DMS153 treated with DMSO at 0.1 percent for 48 hours (cell line): ENCODE results near the gene ODF2L.

ENCODE experiments used
- DNase-seq: peaks from one replicate; lab custom pipeline; 2025; ENCODE audit not compliant: unreplicated experiment; lab: John Stamatoyannopoulos, UW

ODF2L gene

DNA sequence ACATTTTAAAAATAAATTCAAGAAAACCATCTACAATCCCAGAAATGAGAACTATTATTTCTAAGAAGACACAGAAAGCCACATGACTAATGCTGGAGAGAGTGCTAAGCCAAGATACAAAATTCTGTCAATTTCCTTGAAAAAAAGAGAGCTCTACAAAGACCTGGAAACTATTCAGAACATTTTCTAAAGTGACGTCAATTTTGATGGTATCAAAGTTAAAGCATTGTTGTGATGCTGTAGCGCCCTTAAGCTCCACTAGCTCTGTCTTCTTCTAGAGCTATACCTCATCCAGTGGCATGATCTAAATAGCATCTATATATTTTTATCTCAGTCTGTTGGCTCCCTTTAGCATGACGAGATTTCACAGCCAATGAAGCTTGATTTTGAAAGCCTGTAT, 73.9 kb downstream of the ODF2L start:
- no peak for DNase-seq

DNA sequence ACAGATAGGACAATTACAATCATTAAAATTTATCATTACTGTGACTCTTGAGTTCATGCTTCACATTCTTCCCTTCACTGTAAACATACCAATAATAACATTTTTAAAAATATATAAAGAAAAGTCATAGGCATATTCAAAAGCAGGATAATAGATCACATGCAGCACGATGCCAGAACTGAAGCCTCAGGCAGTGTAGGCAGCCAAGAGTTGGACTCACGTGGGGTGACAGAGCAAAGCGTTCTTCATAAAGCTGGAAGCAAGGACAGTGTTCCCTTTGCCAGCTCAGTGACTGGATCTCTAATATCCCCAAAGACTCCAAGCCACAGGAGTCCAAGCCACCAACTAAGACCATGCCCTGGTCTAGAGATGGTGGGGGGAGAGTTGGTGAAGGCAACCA, 77.7 kb downstream of the ODF2L start:
- DNase-seq = no peak

GRCh38 chr1:86317926-86318325, 78.2 kb downstream of the ODF2L start:
- no peak for DNase-seq

GRCh38 chr1:86305731-86306130, 90.4 kb downstream of the ODF2L start:
- no peak for DNase-seq

DNA sequence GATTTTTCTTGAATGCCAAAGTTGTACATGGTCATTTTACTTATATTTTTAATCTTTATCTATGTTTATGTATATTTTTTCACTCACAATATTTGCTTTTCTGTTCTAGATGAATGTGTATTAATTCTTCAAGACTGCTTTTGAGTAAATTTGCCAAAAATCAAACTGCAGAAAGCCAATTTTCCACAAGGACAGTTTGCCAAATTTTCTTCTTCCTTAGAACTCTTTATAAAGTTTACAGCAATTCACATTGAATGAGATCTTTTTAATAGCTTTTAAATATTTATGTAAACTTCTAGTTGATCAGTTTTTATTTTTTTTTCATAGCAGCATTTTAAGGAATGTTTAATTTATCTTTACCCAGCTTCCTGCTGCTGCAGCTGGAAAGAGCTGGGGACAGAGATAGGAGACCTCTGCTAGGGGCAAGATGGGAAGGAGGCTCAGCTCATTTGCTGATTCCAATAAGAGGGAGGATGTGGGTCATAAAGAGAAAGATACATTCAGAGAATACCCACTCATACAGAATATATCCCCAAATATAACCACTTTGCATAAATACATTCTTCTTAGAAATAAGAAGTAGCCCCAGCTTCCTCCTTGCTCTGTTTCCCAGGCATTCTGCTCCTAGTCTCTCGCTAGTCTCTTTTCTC, 93.0 kb downstream of the ODF2L start:
- no peak for DNase-seq
